Measurements from ENCODE around the gene HTR4.

DNA sequence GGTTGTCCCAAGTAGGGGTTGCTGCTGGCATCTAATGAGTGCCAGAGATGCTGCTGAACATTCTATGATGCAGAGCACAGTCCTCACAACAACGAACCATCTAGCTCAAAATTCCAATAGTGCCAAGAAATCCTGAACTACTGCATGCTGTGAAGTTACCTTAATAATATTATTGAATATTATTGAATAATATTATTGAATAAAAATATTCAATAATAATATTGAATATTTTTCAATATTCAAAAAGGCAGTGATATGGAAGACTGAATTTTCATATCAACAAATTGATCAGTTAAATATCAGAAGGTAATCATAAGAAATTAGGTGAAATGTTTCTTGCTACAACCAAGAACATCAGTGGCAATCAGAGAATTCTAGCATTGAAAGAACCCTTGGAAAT lies 2.8 kb downstream of the HTR4 start:
- TF ChIP-seq EZH2 (IDR thresholded peaks at IDR 0.05; ENCODE audit: low read length): no peak
- TF ChIP-seq, protein P1, sequence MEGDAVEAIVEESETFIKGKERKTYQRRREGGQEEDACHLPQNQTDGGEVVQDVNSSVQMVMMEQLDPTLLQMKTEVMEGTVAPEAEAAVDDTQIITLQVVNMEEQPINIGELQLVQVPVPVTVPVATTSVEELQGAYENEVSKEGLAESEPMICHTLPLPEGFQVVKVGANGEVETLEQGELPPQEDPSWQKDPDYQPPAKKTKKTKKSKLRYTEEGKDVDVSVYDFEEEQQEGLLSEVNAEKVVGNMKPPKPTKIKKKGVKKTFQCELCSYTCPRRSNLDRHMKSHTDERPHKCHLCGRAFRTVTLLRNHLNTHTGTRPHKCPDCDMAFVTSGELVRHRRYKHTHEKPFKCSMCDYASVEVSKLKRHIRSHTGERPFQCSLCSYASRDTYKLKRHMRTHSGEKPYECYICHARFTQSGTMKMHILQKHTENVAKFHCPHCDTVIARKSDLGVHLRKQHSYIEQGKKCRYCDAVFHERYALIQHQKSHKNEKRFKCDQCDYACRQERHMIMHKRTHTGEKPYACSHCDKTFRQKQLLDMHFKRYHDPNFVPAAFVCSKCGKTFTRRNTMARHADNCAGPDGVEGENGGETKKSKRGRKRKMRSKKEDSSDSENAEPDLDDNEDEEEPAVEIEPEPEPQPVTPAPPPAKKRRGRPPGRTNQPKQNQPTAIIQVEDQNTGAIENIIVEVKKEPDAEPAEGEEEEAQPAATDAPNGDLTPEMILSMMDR (optimal IDR thresholded peaks at IDR 0.05 in 1 of 3, IDR thresholded peaks at IDR 0.05 in 1 of 3, conservative IDR thresholded peaks at IDR 0.05 in 1 of 3; ENCODE audit: extremely low read depth in 1 of 3, insufficient read depth in 2 of 3, low read length in 3 of 3): no peak

Measured in keratinocyte (primary cell).